IPS-11a (cell line): ENCODE measurements around the gene NTSR1.

Experiments used
- H3K4me3 ChIP-seq: one replicate; pipeline ENCODE4 v1.5.1; 2013; ENCODE audit warnings: low read depth, low read length, control low read depth

NTSR1 gene

GRCh38 chr20:62706857-62707256 lies 1.8 kb upstream of the NTSR1 start:
- H3K4me3 ChIP-seq, result no peak overlapping the region

- no peak overlapping the region for H3K4me3 ChIP-seq
Measured at GRCh38 chr20:62707276-62707920, 1.2 kb upstream of the NTSR1 start.

- H3K4me3 ChIP-seq, result peak overlapping the region; percentile 35
Measured at GRCh38 chr20:62707921-62708521, 615 bp upstream of the NTSR1 start.

- no peak overlapping the region for H3K4me3 ChIP-seq
Measured at GRCh38 chr20:62709537-62709905, 885 bp downstream of the NTSR1 start.

GRCh38 chr20:62710221-62710885 lies 1.7 kb downstream of the NTSR1 start:
- H3K4me3 ChIP-seq, result no peak overlapping the region

- H3K4me3 ChIP-seq, result no peak overlapping the region
Measured at GRCh38 chr20:62710886-62711702, 2.5 kb downstream of the NTSR1 start.

- no peak overlapping the region for H3K4me3 ChIP-seq
Measured at GRCh38 chr20:62711703-62712101, 3.1 kb downstream of the NTSR1 start.

GRCh38 chr20:62712606-62713005 lies 4.0 kb downstream of the NTSR1 start:
- H3K4me3 ChIP-seq, result no peak overlapping the region

GRCh38 chr20:62714006-62714405 lies 5.4 kb downstream of the NTSR1 start:
- no peak overlapping the region for H3K4me3 ChIP-seq

- H3K4me3 ChIP-seq, result no peak overlapping the region
Measured at GRCh38 chr20:62714799-62715198, 6.2 kb downstream of the NTSR1 start.

- H3K4me3 ChIP-seq, result no peak overlapping the region
Measured at GRCh38 chr20:62715201-62715600, 6.6 kb downstream of the NTSR1 start.

- H3K4me3 ChIP-seq, result no peak overlapping the region
Measured at GRCh38 chr20:62716198-62716940, 7.7 kb downstream of the NTSR1 start.

- H3K4me3 ChIP-seq, result no peak overlapping the region
Measured at GRCh38 chr20:62716941-62717310, 8.3 kb downstream of the NTSR1 start.

- no peak overlapping the region for H3K4me3 ChIP-seq
Measured at GRCh38 chr20:62717933-62718332, 9.3 kb downstream of the NTSR1 start.

- no peak overlapping the region for H3K4me3 ChIP-seq
Measured at GRCh38 chr20:62718546-62718945, 9.9 kb downstream of the NTSR1 start.

- no peak overlapping the region for H3K4me3 ChIP-seq
Measured at GRCh38 chr20:62719250-62719935, 10.8 kb downstream of the NTSR1 start.

GRCh38 chr20:62721511-62722370 lies 13.1 kb downstream of the NTSR1 start:
- H3K4me3 ChIP-seq, result no peak overlapping the region

GRCh38 chr20:62722627-62723026 lies 14.0 kb downstream of the NTSR1 start:
- no peak overlapping the region for H3K4me3 ChIP-seq

GRCh38 chr20:62723351-62723750 lies 14.7 kb downstream of the NTSR1 start:
- no peak overlapping the region for H3K4me3 ChIP-seq
